Right lobe of liver (tissue), 6 donors: Measurements from ENCODE around the gene CTSE. TPM values are rescaled to one million over a fixed set of nuclear protein-coding genes. Genes with fewer than 3 reads are reported as not detected.
A peak's percentile ranks its signal among the peaks of the same experiment; 100 is the strongest.

ENCODE experiments used
- ATAC-seq, 4 donors: fragments of 200-7000 bp; cut with Tn5 transposase; one replicate each; pipeline ENCODE4 v1.9.1; 2020; ENCODE audit warnings: mild to moderate bottlenecking in 4 of 4, moderate library complexity in 4 of 4
- DNase-seq, 3 donors: peaks; one replicate each; pipeline ENCODE4 v3.0.0-alpha.2; 2020
- H3K27ac ChIP-seq, 3 donors: fragments of 200-600 bp; one replicate each; pipeline ENCODE4 v1.8.0; 2022
- H3K27me3 ChIP-seq, 2 donors: fragments of 200-600 bp; one replicate each; pipeline ENCODE4 v1.8.0; 2022
- H3K36me3 ChIP-seq, 4 donors: fragments of 200-600 bp; sonication (generic) in 1 of 4; one replicate each; pipeline versions ENCODE4 v1.5.1 to v1.8.0; 2017 to 2022; ENCODE audit warnings: control low read depth in 1 of 4
- H3K4me1 ChIP-seq, 4 donors: fragments of 200-600 bp; sonication (generic) in 1 of 4; one replicate each; pipeline versions ENCODE4 v1.5.1 to v1.8.0; 2017 to 2022; ENCODE audit warnings: control low read depth in 1 of 4
- H3K4me3 ChIP-seq, 3 donors: fragments of 200-600 bp; one replicate each; pipeline ENCODE4 v1.8.0; 2022
- H3K9me3 ChIP-seq, 4 donors: fragments of 200-600 bp; sonication (generic) in 1 of 4; one replicate each; pipeline versions ENCODE4 v1.5.1 to v1.8.0; 2017 to 2022; ENCODE audit warnings: control low read depth in 1 of 4
- CTCF ChIP-seq, 4 donors: fragments of 200-600 bp in 3 of 4; fragments of 450-650 bp in 1 of 4; IDR thresholded peaks; one replicate each; pipeline versions ENCODE4 v1.5.1 to v1.8.0; 2016 to 2022; ENCODE audit warnings: antibody characterized with exemption in 4 of 4, mild to moderate bottlenecking in 2 of 4
- POLR2A ChIP-seq: fragments of 450-650 bp; IDR thresholded peaks from one replicate; pipeline ENCODE4 v1.6.1; 2017; ENCODE audit warnings: antibody characterized with exemption, mild to moderate bottlenecking
- WGBS: methylation state at CpG from one replicate; pipeline ENCODE4 v1.1.6; 2018; ENCODE audit warnings: low coverage, low lambda C conversion rate; ENCODE audit not compliant: insufficient coverage; ENCODE audit errors: missing lambda C conversion rate; 5-methylcytosine and 5-hydroxymethylcytosine counted together
- intact Hi-C, 2 donors: fragments of 100-400 bp; cut with DNase I; formaldehyde crosslinking; loops; one replicate each; pipeline versions ENCODE4 v1.11.2 to v1.14.1; 2022
- total RNA-seq, 6 experiments: library from RNA; depleted of rRNA in 2 of 6; stranded (reverse); fragments of >200 nt in 2 of 6; fragmentation: NEBNext Ultra II Directional in 3 of 6; extraction: Animal tissue kit (Norgen Biotek cat#: 25700) in 3 of 6; gene quantifications; one replicate each; pipeline versions ENCODE4 v1.1.0 to v1.2.4, GENCODE V29; 2016 to 2023
- donor health status: DM: no; HTN: yes; CAD: no.
- donor health status: DM: no; HTN: no; CAD: no.
- donor health status: DM: no; HTN: no; CAD: no.
- donor health status: DM: no; HTN: yes; CAD: no.
- donor health status: DM: no; HTN: yes; CAD: no.

The CTSE gene
- total RNA-seq, 6 experiments from 2014 or later, result 0.11 to 0.22 TPM; not detected in 4

- DNase-seq (no peak), ATAC-seq (no peak)
- TF ChIP-seq CTCF (IDR thresholded peaks at IDR 0.05) (no peak), POLR2A (no peak)
- H3K4me1 ChIP-seq, result no peaks in the 10 kb centered on the region
- no peak overlapping the region for H3K4me3 ChIP-seq
- 73% methylated on average over 4 of the region's 8 CpGs for WGBS
- no peak overlapping the region for H3K27ac ChIP-seq
- intact Hi-C loops, result no loop called here
- no peaks in the 10 kb centered on the region for H3K36me3 ChIP-seq
- no peaks in the 10 kb centered on the region for H3K9me3 ChIP-seq
- no peaks in the 10 kb centered on the region for H3K27me3 ChIP-seq
Observed at GRCh38 chr1:206011057-206011456, 12.6 kb downstream of the CTSE start.

GRCh38 chr1:206010060-206010459, 13.6 kb downstream of the CTSE start:
- WGBS, result no CpG with 5 or more reads among the region's 5 CpGs
- no peaks in the 10 kb centered on the region for H3K9me3 ChIP-seq
- H3K27me3 ChIP-seq, result no peaks in the 10 kb centered on the region
- no peaks in the 10 kb centered on the region for H3K4me1 ChIP-seq
- DNase-seq, result no peak
- no peak overlapping the region for H3K4me3 ChIP-seq
- ATAC-seq, result no peak
- TF ChIP-seq CTCF (IDR thresholded peaks at IDR 0.05) (no peak), POLR2A (no peak)
- intact Hi-C loops, result no loop called here
- no peak overlapping the region for H3K27ac ChIP-seq
- no peaks in the 10 kb centered on the region for H3K36me3 ChIP-seq

- TF ChIP-seq CTCF (IDR thresholded peaks at IDR 0.05), result no peak
- TF ChIP-seq POLR2A, result no peak
- DNase-seq, result no peak
- Histone ChIP-seq H3K36me3 (no peaks in the 10 kb centered on the region), H3K9me3 (no peaks in the 10 kb centered on the region), H3K4me1 (peaks cover 0 to 8% (median 0%) of the 10 kb centered on the region in 4 donors), H3K4me3 (no peak overlapping the region), H3K27me3 (no peaks in the 10 kb centered on the region), H3K27ac (no peak overlapping the region)
- ATAC-seq, result no peak
- intact Hi-C loops, result no loop called here
- WGBS, result no CpG with 5 or more reads among the region's 4 CpGs
Observed at GRCh38 chr1:206006946-206007345, 16.7 kb downstream of the CTSE start.

GRCh38 chr1:206005778-206006180, 17.9 kb downstream of the CTSE start:
- ATAC-seq (peak in 2 of 4 donors; percentile 13 to 17), DNase-seq (no peak)
- H3K27ac ChIP-seq, result no peak overlapping the region
- no peak overlapping the region for H3K4me3 ChIP-seq
- no peaks in the 10 kb centered on the region for H3K27me3 ChIP-seq
- no peak for TF ChIP-seq POLR2A
- no peak for TF ChIP-seq CTCF (IDR thresholded peaks at IDR 0.05)
- peaks cover 0 to 8% (median 0%) of the 10 kb centered on the region in 4 donors for H3K4me1 ChIP-seq
- no peaks in the 10 kb centered on the region for H3K36me3 ChIP-seq
- WGBS, result 59% methylated on average over 8 of the region's 8 CpGs
- no peaks in the 10 kb centered on the region for H3K9me3 ChIP-seq
- intact Hi-C loops, result no loop called here

DNA sequence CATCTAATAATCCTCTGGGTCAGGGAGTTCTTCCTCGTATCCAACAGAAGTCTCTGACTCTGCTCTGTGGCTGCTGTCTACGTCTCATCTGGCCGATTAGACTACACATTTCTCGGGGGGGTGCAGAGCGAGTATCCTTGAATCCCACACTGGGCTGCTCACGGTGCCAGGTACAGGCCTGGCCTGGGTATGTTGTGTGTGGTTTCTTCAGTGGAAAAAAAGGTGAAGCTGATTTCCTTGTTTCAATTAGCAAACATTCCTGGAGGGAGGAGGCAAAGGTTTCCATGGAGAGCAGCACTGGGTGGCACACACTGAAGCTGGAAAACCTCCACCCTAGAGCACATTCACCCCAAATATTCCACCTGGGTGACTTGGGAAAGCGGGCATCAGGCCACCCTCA, 18.5 kb downstream of the CTSE start:
- no peak overlapping the region for H3K27ac ChIP-seq

More for the DNA sequence above, 18.5 kb downstream of the CTSE start:
- no peak for DNase-seq
- no peaks in the 10 kb centered on the region for H3K27me3 ChIP-seq
- 86% methylated on average over 7 of the region's 7 CpGs for WGBS
- H3K36me3 ChIP-seq, result no peaks in the 10 kb centered on the region
- no peak overlapping the region for H3K4me3 ChIP-seq
- ATAC-seq, result no peak
- TF ChIP-seq CTCF (IDR thresholded peaks at IDR 0.05) (no peak), POLR2A (no peak)
- no peaks in the 10 kb centered on the region for H3K9me3 ChIP-seq
- H3K4me1 ChIP-seq, result peaks cover 0 to 8% (median 0%) of the 10 kb centered on the region in 4 donors
- intact Hi-C loops, result no loop called here
